DMS153 treated with DMSO at 0.1 percent for 48 hours (cell line): ENCODE measurements around the gene HDAC10.
A peak's percentile ranks its signal among the peaks of the same experiment; 100 is the strongest.

ENCODE experiments used
- DNase-seq: peaks from one replicate; lab custom pipeline; 2025; ENCODE audit not compliant: unreplicated experiment; lab: John Stamatoyannopoulos, UW

Gene HDAC10

GRCh38 chr22:50219800-50220602, 31.1 kb downstream of the HDAC10 start:
- DNase-seq = no peak

- DNase-seq = peak; percentile 41
These were observed 31.9 kb downstream of the HDAC10 start for GRCh38 chr22:50218996-50219727.

- DNase-seq = no peak
These were observed 32.7 kb downstream of the HDAC10 start for GRCh38 chr22:50218153-50218995.

- no peak for DNase-seq
These were observed 33.4 kb downstream of the HDAC10 start for GRCh38 chr22:50217543-50218152.

- no peak for DNase-seq
These were observed 34.2 kb downstream of the HDAC10 start for GRCh38 chr22:50216684-50217520.

- no peak for DNase-seq
These were observed 34.9 kb downstream of the HDAC10 start for GRCh38 chr22:50216055-50216683.

GRCh38 chr22:50215297-50216054, 35.6 kb downstream of the HDAC10 start:
- no peak for DNase-seq

- no peak for DNase-seq
These were observed 37.8 kb downstream of the HDAC10 start for GRCh38 chr22:50213263-50213662.

- no peak for DNase-seq
These were observed 39.9 kb downstream of the HDAC10 start for GRCh38 chr22:50211147-50211546.

- DNase-seq = no peak
These were observed 40.5 kb downstream of the HDAC10 start for GRCh38 chr22:50210378-50211139.

- DNase-seq = peak; percentile 21
These were observed 41.2 kb downstream of the HDAC10 start for GRCh38 chr22:50209893-50210292.

- DNase-seq = no peak
These were observed 41.8 kb downstream of the HDAC10 start for GRCh38 chr22:50208939-50209892.

- DNase-seq = no peak
These were observed 42.6 kb downstream of the HDAC10 start for GRCh38 chr22:50208430-50208938.

GRCh38 chr22:50207383-50208140, 43.5 kb downstream of the HDAC10 start:
- no peak for DNase-seq

GRCh38 chr22:50206599-50206998, 44.5 kb downstream of the HDAC10 start:
- no peak for DNase-seq
